Osteocyte (in vitro differentiated cells): Measurements from ENCODE around the gene MINDY1. TPM values are rescaled to one million over a fixed set of nuclear protein-coding genes. Genes with fewer than 3 reads are reported as not detected.

ENCODE experiments used
- DNase-seq: peaks from one replicate; pipeline ENCODE4 v3.0.0; 2021; ENCODE audit warnings: mixed read lengths; ENCODE audit not compliant: unreplicated experiment; ENCODE audit errors: extremely low spot score
- H3K27ac Mint-ChIP-seq: one replicate; pipeline ENCODE4 v1.8.0; 2021; ENCODE audit warnings: mild to moderate bottlenecking, mixed read lengths; ENCODE audit not compliant: unreplicated experiment
- H3K27me3 Mint-ChIP-seq: one replicate; pipeline ENCODE4 v1.8.0; 2021; ENCODE audit warnings: mixed read lengths; ENCODE audit not compliant: unreplicated experiment
- H3K36me3 Mint-ChIP-seq: one replicate; pipeline ENCODE4 v1.8.0; 2021; ENCODE audit warnings: mixed read lengths; ENCODE audit not compliant: unreplicated experiment
- H3K4me1 Mint-ChIP-seq: one replicate; pipeline ENCODE4 v1.8.0; 2021; ENCODE audit warnings: mixed read lengths; ENCODE audit not compliant: unreplicated experiment
- H3K4me3 Mint-ChIP-seq: one replicate; pipeline ENCODE4 v1.8.0; 2021; ENCODE audit warnings: mild to moderate bottlenecking, moderate library complexity, mixed read lengths; ENCODE audit not compliant: unreplicated experiment
- H3K9me3 Mint-ChIP-seq: one replicate; pipeline ENCODE4 v1.8.0; 2021; ENCODE audit warnings: mixed read lengths; ENCODE audit not compliant: unreplicated experiment
- total RNA-seq: library from RNA; stranded (reverse); gene quantifications from 2 replicates; pipeline ENCODE4 v1.2.1, GENCODE V29; 2021
- TF ChIP-seq, protein P1 (sequence below): fragments of 200-600 bp; sonication (generic); IDR thresholded peaks from 2 replicates; pipeline ENCODE4 v1.5.0; 2021; ENCODE audit warnings: antibody characterized with exemption, mild to moderate bottlenecking, moderate library complexity

Gene MINDY1
- total RNA-seq, 1 donor from 2014 or later: 22.2 TPM

DNA sequence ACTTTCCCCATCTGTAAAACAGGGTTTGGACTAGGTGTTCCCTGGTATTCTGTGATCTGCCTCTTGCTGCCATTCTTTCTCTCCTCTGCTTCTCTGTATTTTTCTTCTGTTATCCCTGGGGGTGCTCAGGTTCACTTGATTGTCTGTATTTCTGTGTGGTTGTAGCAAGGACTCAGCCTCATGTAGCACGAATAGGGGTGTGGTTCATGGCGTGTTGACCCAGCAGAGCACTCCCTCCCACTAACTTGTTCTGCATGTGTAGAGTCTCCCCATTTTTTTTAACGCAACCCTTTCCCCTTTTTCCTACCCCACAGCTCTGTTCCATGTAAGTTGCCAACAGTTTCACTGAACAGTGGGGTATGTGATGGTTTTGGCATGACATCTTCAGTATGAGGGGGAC, 28.5 kb upstream of the MINDY1 start:
- no peaks in the 10 kb centered on the region for H3K9me3 Mint-ChIP-seq
- no peak for DNase-seq
- H3K4me1 Mint-ChIP-seq: no peaks in the 10 kb centered on the region
- H3K27me3 Mint-ChIP-seq: no peaks in the 10 kb centered on the region
- H3K36me3 Mint-ChIP-seq: peaks cover 32% of the 10 kb centered on the region
- TF ChIP-seq, protein P1, sequence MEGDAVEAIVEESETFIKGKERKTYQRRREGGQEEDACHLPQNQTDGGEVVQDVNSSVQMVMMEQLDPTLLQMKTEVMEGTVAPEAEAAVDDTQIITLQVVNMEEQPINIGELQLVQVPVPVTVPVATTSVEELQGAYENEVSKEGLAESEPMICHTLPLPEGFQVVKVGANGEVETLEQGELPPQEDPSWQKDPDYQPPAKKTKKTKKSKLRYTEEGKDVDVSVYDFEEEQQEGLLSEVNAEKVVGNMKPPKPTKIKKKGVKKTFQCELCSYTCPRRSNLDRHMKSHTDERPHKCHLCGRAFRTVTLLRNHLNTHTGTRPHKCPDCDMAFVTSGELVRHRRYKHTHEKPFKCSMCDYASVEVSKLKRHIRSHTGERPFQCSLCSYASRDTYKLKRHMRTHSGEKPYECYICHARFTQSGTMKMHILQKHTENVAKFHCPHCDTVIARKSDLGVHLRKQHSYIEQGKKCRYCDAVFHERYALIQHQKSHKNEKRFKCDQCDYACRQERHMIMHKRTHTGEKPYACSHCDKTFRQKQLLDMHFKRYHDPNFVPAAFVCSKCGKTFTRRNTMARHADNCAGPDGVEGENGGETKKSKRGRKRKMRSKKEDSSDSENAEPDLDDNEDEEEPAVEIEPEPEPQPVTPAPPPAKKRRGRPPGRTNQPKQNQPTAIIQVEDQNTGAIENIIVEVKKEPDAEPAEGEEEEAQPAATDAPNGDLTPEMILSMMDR: no peak
- H3K4me3 Mint-ChIP-seq: no peak overlapping the region
- H3K27ac Mint-ChIP-seq: no peak overlapping the region

DNA sequence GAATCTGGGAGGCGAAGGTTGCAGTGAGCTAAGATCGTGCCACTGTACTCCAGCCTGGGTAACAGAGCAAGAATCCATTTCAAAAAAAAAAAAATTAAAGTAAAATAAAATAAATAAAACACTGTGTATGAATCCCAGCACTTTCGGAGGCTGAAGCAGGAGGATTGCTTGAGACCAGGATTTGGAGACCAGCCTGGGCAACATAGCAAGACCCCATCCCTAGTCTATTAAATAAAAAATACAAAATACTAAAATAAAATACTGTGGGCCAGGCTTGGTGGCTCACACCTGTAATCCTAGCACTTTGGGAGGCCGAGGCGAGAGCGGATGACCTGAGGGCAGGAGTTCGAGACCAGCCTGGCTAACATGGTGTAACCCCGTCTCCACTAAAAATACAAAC, 25.5 kb upstream of the MINDY1 start:
- Mint-ChIP-seq H3K4me3 (no peak overlapping the region), H3K27ac (no peak overlapping the region), H3K27me3 (no peaks in the 10 kb centered on the region), H3K36me3 (peaks cover 42% of the 10 kb centered on the region), H3K9me3 (no peaks in the 10 kb centered on the region), H3K4me1 (no peaks in the 10 kb centered on the region)
- DNase-seq: no peak
- TF ChIP-seq, protein P1: no peak

DNA sequence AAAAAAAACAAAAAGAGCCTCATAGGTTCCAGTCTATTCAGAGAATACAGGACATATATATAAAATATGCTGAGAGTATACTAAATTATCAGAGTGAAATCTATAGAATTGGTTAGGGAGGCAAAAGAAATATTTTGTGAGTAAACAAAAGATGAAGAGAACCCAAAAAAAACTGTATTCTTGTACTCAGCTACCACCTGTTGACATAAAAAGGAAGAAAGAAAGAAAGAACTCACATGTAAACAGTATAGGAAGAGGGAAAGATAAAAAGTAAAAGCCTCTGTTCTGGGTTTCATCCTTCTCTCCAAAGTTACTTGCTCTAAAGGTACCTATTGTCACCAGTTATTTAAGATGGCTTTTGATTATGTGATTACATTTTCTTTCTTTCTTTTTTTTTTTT, 19.8 kb upstream of the MINDY1 start:
- no peak for DNase-seq
- no peak overlapping the region for H3K4me3 Mint-ChIP-seq
- no peaks in the 10 kb centered on the region for H3K27me3 Mint-ChIP-seq
- no peak overlapping the region for H3K27ac Mint-ChIP-seq
- H3K4me1 Mint-ChIP-seq: no peaks in the 10 kb centered on the region
- H3K36me3 Mint-ChIP-seq: peaks cover 33% of the 10 kb centered on the region
- H3K9me3 Mint-ChIP-seq: no peaks in the 10 kb centered on the region
- TF ChIP-seq, protein P1: no peak

DNA sequence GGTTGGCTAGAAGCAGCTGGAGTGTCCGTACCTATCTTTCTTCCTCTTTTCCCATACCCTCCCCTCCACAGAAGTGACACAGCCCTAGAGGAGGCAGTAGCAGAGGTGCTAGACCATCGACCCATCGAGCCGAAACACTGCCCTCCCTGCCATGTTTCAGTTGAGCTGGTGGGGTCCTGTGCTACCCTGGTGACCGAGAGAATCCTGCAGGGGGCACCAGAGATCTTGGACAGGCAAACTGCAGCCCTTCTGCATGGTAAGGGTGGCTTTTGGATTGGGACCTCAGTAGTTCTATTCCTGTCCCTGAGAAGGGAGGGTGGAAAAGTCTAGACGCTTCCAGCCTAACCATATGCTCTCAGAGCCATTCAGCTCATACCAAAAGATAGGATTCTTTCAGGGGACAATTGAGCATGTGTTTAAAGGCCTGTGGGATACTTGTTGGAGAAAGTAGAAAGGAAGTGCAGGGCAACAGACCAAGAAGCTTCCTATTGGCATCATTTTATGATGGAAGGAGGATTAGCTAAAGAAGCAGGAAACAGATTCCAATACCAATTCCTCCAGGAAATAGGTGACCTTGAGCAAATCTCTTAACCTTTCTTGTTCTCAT, 17.9 kb upstream of the MINDY1 start:
- Mint-ChIP-seq H3K9me3 (no peaks in the 10 kb centered on the region), H3K27ac (no peak overlapping the region), H3K36me3 (peaks cover 25% of the 10 kb centered on the region), H3K27me3 (no peaks in the 10 kb centered on the region), H3K4me1 (no peaks in the 10 kb centered on the region), H3K4me3 (no peak overlapping the region)
- TF ChIP-seq, protein P1: peak; percentile 70
- DNase-seq: peak; percentile 89

DNA sequence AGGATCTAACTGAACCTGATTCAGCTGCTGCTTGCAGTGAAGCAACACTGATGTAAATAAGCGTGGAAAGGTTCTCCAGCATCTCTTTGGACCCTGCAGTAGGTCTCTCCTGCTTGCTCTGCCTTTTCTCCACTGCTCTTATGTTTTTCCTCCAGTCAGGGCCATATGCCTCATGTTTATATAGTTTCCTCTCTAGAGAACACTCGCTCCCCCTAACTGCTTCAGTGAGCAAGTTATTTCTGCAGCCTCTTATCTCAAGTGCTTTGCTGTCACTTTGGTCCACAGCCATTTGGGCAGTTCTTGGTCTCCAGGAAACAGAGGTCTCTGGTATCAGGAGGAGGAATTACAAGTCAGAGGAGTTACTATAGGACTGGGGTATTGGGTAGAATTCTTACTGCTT, 6.8 kb upstream of the MINDY1 start:
- Mint-ChIP-seq H3K27ac (peak overlapping the region; percentile 38), H3K36me3 (peaks cover 3% of the 10 kb centered on the region), H3K9me3 (no peaks in the 10 kb centered on the region), H3K27me3 (no peaks in the 10 kb centered on the region), H3K4me3 (no peak overlapping the region), H3K4me1 (peaks cover 18% of the 10 kb centered on the region)
- no peak for DNase-seq
- TF ChIP-seq, protein P1: no peak
